ENCODE measurements around the gene NDUFAF5. TPM values are rescaled to one million over a fixed set of nuclear protein-coding genes. Genes with fewer than 3 reads are reported as not detected.

Gene NDUFAF5
- 11.7 and 12.6 TPM in 2 replicates for total RNA-seq

DNA sequence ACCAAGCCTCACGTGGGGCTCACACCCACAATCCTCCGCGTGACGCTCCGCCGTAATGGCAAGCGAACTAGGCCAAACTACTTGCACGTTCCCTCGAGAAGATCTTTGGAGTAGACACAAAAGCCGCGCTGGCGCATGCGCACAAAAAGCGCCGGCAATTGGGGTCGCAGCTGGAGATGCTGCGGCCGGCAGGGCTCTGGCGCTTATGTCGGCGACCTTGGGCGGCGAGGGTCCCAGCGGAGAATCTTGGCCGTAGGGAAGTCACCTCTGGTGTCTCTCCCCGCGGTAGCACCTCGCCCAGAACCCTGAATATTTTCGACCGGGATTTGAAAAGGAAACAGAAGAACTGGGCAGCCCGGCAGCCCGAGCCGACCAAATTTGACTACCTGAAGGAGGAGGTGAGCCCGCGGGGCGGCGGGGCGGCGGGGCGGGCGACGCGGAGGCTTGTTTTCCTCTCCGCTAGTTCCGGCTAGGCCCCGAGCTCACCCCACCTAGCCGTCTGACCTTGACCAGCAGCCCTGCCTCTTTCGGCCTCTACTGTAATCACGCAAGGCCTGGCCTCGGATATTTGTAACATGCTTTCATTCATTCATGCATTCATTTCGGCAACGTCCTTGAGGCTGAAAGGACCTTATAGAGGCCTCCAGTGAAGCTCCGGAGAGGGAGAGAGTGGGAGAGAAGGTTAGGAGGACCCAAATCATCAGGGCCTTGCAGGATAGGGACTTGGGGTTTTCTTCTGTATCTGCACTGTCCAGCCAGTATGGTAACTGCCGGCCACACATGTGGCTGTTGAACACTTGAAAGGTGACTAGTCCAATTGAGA lies at the start of gene NDUFAF5, which contains the start of gene ESF1:
NDUFAF5 (plus strand) TSS at position 136 of the 823 bp plus-strand sequence; CDS start at position 177, 41 bp downstream.
ESF1 (minus strand) TSS at position 27 of the 823 bp plus-strand sequence. CDS start 1,779 bp downstream, outside the sequence.

Other genes with a start within 250 kb of the NDUFAF5 start
- 6.8 and 10.1 TPM in 2 replicates for gene TASP1, start 146.1 kb upstream of the NDUFAF5 start, total RNA-seq
- 5.9 and 11.1 TPM in 2 replicates for gene ESF1, start 109 bp upstream of the NDUFAF5 start, total RNA-seq
- not detected in 2 replicates for gene SEL1L2, start 205.6 kb downstream of the NDUFAF5 start, total RNA-seq
- gene MACROD2, start 210.5 kb downstream of the NDUFAF5 start, total RNA-seq = 0.76 and 0.95 TPM in 2 replicates